Activated CD4-positive, alpha-beta T cell treated with anti-CD3 and anti-CD28 coated beads, Interleukin-10, Interleukin-2, amounts not matched to agents 100 ng/mL and 50 ng/mL, durations not matched to agents 16 hours and 8 hours (primary cell): ENCODE measurements around the gene HOXA9.

Experiments
- DNase-seq: peaks from one replicate; pipeline ENCODE4 v3.0.0-alpha.2; 2020

HOXA9 gene

GRCh38 chr7:27175626-27176523, 10.5 kb upstream of the HOXA9 start:
- DNase-seq: no peak

DNA sequence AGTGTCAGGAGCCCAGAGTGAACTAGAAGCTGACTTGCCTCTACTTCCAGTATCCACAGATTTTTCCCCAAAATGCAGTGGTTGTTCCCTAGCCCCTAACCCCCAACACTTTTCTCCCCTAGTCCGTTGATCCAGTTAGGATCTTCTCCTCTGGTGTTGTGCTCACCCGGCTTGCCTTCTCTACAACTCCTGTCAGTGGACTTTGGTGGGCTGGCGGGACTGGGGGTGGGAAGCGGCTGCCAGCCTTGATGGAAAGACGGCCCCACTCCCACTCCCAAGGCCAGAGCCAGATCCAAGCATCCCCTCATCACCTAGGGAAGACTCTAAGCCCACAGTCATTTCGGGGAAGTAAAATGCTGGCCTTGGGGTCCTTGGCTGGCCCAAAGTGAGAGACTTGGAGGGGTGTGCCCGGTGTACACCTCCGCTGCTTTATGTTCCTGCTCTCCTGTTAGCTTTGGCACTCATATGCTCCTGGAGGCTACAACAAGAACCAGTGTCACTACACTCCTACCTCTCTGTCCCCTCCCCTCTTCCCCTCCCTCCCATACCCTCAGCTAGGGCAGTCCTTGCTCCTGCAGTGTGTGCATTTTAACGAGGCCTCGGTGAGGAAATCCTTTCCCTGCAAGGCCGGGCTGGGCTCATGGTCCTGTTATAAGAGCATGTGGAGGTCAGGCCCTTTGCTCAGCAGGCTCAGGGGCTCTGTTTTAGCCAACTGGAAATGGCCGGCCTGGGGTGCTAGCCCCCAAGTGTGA, 9.7 kb upstream of the HOXA9 start:
- DNase-seq: no peak

DNA sequence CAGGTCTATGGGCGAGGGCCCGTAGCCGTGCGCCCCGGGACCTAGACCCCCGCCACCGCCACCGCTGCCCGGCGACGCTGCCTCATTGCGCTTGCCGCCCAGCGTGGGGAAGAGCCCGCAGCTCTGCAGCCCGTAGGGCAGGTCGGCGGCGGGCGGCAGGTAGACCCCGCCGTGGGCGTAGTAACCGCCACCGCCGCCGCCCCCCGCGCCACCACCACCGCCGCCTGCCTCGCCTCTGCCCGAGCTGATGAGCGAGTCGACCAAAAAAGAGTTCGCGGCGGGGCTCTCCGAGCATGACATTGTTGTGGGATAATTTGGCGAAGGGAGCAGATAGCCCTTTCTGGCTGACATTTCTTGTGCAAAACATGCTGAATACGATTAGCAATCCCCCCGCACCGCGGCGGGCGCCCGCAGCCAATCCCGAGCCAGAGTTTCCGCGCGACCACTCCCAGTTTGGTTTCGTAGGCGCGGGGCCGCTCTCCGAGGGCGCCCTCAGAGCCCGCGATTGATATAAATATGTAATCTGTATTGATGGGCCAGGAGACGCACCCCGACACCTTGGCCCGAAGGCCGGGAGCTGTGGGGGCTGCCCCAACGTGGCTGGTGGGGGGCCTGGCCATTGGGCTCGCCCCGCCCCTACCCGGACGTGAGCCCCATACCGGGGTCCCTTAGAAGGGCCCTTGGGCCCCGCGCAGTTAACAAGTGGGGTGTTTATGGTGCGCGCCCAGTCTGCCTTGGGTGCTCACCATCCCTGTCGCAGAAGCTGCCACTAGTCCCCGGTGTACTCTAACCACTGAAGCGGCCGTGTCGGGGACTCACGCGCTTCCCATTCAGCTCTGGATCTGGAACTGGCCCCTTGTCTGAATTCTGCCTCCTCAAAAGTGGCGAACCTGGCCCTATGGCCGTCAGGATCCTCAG, 8.9 kb upstream of the HOXA9 start, which contains the start of gene HOXA10:
HOXA10 (minus strand) TSS at position 365 of the 918 bp plus-strand sequence; CDS start at position 351, 14 bp downstream.
- DNase-seq: no peak

- no peak for DNase-seq
These were observed 8.2 kb upstream of the HOXA9 start for GRCh38 chr7:27173511-27173955.

GRCh38 chr7:27172823-27173510, 7.6 kb upstream of the HOXA9 start:
- no peak for DNase-seq

DNA sequence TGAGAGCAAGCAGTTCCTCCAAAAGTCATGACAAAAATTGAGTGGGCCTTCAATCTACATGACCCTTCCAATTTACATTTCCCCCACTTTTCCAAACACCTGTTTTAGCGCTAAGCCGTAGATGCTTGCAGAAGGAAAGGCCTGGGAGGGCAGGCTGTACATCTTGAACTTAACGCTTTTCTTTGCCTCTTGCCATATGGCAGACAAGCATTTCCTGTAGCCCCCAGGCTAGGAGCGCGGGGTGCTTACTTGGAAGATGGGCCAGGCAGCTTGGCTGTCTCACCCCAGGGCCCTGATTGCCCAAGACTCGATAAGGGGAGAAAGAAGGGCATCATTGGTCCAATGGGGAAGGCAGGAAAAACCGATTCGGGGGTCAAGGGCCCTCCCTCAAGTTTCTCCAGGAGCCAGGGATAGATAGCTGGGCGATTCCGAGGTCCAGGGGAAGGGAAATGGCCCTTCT, 7.0 kb upstream of the HOXA9 start:
- DNase-seq: no peak

GRCh38 chr7:27171637-27172314, 6.4 kb upstream of the HOXA9 start:
- DNase-seq: no peak

GRCh38 chr7:27171325-27171636, 5.9 kb upstream of the HOXA9 start:
- no peak for DNase-seq

GRCh38 chr7:27170426-27171324, 5.3 kb upstream of the HOXA9 start:
- DNase-seq: no peak

GRCh38 chr7:27169658-27170425, 4.5 kb upstream of the HOXA9 start:
- DNase-seq: no peak

GRCh38 chr7:27168265-27168947, 3.1 kb upstream of the HOXA9 start:
- DNase-seq: peak; percentile 39

- no peak for DNase-seq
These were observed 2.6 kb upstream of the HOXA9 start for GRCh38 chr7:27167916-27168264.

- no peak for DNase-seq
These were observed 1.5 kb upstream of the HOXA9 start for GRCh38 chr7:27166531-27167505.

GRCh38 chr7:27165996-27166530, 726 bp upstream of the HOXA9 start:
- no peak for DNase-seq

DNA sequence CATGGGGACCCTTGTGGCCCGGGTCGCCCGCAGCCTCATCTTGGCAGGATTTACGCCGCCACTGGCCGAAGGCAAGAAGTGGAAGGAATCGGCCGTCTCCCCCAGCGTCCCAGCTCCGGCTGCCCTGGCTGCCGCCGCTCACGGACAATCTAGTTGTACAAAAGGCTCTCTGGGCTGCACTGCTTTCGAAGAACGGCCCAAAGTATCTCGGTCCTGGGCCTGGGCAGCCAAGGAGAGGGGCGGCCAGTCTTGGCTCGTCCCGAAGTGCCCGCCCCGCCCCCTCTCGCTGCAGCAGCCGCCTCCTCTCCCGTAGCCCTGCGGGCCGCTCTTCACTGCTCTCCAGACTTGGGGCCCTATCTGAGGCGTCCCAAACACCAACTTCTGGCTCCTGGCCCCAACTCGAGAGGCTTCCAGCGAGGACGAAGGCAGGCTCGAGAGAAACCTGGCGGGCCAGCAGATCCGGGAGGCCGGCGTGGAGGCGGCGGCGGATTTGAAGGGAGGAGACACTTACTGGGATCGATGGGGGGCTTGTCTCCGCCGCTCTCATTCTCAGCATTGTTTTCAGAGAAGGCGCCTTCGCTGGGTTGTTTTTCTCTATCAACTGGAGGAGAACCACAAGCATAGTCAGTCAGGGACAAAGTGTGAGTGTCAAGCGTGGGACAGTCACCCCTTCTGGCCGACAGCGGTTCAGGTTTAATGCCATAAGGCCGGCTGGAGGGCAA, 809 bp downstream of the HOXA9 start:
- DNase-seq: no peak

DNA sequence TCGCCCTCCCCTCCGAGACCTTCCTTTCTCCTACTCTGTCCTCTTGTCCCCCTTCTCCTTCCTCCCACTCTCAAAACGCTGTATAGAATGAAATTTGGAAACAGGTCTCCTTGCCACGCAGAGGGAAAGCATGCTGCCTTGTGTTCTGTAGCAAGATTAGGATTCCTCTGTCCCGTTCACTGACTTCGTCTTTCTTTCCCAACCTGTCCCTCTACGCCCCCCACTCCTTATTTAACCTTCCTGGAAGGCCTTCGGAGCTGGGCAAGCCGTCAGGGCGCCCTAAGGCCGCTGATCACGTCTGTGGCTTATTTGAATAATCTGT, 1.3 kb downstream of the HOXA9 start:
- no peak for DNase-seq
